HL-60 (cell line): ENCODE data around the gene NCS1.

ENCODE experiments used
- DNase-seq, 2 experiments: peaks; one replicate each; pipeline ENCODE4 v3.0.0-alpha.2; 2010 to 2020; ENCODE audit warnings: low read depth in 1 of 2, low spot score in 1 of 2
- H3K27ac ChIP-seq: fragments of 250-450 bp; sonication (Bioruptor Pico); replicated peaks from 2 replicates; pipeline ENCODE4 v1.5.1; 2020; ENCODE audit warnings: mild to moderate bottlenecking, moderate library complexity
- H3K27me3 ChIP-seq: fragments of 250-450 bp; sonication (Bioruptor Pico); 2 replicates; pipeline ENCODE4 v1.5.1; 2021; ENCODE audit warnings: mild to moderate bottlenecking, moderate library complexity; ENCODE audit not compliant: insufficient read depth, poor library complexity, severe bottlenecking
- H3K4me3 ChIP-seq: replicated peaks from 2 replicates; pipeline ENCODE4 v1.5.1; 2011; ENCODE audit warnings: mild to moderate bottlenecking, control low read depth, low read length; ENCODE audit not compliant: insufficient read depth
- GABPA ChIP-seq: IDR thresholded peaks from 2 replicates; pipeline ENCODE4 v1.6.1; 2012; ENCODE audit warnings: low read depth
- POLR2AphosphoS5 ChIP-seq: IDR thresholded peaks from 2 replicates; pipeline ENCODE4 v1.6.1; 2012; ENCODE audit warnings: low read depth
- SPI1 ChIP-seq: IDR thresholded peaks from 2 replicates; pipeline ENCODE4 v1.6.1; 2012; ENCODE audit warnings: low read depth, mild to moderate bottlenecking, borderline replicate concordance
- TF ChIP-seq, protein P1 (sequence below): IDR thresholded peaks from one replicate; pipeline ENCODE4 v1.5.1; 2011; ENCODE audit warnings: low read length, control low read depth, inconsistent platforms; ENCODE audit not compliant: insufficient read depth
- TF ChIP-seq, protein P2 (sequence below): IDR thresholded peaks from 2 replicates; pipeline ENCODE4 v1.6.1; 2012; ENCODE audit warnings: low read depth; ENCODE audit not compliant: insufficient replicate concordance

Gene NCS1

DNA sequence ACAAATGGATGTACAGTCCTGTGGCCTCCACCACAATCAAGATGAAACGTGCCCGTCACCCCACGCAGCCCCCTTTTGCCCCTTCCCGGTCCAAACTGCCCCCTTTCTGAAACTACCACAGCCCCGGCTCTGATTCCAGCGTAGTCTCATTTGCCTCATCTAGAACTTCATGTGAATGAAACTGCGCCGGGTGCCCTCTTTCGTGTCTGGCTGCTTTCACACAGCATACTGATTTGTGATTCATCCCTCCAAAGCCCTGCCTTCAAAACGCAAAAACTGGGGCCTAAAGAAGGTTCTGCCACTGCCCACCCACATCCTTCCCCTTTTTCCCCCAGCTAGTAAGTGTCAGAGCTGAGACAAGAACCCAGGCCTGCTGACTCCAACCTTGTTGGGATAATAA is 31.5 kb upstream of the NCS1 start:
- no peak overlapping the region for H3K4me3 ChIP-seq
- peak in 1 of 2 experiments; percentile 64 for DNase-seq

DNA sequence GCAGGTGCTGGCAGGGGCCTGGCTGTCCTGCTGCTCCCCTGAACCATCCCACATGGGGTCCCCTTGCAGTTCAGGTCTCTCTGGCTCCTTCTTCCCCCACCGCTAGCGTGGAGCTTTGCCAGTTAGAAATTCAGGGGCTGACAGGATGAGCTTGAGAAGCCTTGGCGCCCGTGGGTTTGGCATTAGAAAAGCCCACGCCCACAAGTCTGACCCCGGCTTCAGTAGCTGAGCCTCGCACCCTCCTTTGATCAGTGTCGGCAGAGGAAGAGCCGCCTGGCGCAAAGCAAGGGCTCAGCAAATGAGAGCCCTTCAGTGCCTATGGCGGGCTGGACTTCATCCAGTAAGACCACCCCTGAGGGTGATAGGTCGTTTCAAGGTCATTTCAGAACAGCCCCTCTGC is 30.1 kb upstream of the NCS1 start:
- Histone ChIP-seq H3K27ac (no peak overlapping the region), H3K27me3 (peaks cover 11% of the 10 kb centered on the region), H3K4me3 (no peak overlapping the region)
- TF ChIP-seq POLR2AphosphoS5, result no peak
- TF ChIP-seq, protein P1, sequence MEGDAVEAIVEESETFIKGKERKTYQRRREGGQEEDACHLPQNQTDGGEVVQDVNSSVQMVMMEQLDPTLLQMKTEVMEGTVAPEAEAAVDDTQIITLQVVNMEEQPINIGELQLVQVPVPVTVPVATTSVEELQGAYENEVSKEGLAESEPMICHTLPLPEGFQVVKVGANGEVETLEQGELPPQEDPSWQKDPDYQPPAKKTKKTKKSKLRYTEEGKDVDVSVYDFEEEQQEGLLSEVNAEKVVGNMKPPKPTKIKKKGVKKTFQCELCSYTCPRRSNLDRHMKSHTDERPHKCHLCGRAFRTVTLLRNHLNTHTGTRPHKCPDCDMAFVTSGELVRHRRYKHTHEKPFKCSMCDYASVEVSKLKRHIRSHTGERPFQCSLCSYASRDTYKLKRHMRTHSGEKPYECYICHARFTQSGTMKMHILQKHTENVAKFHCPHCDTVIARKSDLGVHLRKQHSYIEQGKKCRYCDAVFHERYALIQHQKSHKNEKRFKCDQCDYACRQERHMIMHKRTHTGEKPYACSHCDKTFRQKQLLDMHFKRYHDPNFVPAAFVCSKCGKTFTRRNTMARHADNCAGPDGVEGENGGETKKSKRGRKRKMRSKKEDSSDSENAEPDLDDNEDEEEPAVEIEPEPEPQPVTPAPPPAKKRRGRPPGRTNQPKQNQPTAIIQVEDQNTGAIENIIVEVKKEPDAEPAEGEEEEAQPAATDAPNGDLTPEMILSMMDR, result no peak
- no peak for TF ChIP-seq SPI1
- no peak for TF ChIP-seq GABPA
- TF ChIP-seq, protein P2, sequence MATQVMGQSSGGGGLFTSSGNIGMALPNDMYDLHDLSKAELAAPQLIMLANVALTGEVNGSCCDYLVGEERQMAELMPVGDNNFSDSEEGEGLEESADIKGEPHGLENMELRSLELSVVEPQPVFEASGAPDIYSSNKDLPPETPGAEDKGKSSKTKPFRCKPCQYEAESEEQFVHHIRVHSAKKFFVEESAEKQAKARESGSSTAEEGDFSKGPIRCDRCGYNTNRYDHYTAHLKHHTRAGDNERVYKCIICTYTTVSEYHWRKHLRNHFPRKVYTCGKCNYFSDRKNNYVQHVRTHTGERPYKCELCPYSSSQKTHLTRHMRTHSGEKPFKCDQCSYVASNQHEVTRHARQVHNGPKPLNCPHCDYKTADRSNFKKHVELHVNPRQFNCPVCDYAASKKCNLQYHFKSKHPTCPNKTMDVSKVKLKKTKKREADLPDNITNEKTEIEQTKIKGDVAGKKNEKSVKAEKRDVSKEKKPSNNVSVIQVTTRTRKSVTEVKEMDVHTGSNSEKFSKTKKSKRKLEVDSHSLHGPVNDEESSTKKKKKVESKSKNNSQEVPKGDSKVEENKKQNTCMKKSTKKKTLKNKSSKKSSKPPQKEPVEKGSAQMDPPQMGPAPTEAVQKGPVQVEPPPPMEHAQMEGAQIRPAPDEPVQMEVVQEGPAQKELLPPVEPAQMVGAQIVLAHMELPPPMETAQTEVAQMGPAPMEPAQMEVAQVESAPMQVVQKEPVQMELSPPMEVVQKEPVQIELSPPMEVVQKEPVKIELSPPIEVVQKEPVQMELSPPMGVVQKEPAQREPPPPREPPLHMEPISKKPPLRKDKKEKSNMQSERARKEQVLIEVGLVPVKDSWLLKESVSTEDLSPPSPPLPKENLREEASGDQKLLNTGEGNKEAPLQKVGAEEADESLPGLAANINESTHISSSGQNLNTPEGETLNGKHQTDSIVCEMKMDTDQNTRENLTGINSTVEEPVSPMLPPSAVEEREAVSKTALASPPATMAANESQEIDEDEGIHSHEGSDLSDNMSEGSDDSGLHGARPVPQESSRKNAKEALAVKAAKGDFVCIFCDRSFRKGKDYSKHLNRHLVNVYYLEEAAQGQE, result no peak
- no peak for DNase-seq

More for the DNA sequence above, 31.5 kb upstream of the NCS1 start:
- no peak for TF ChIP-seq GABPA
- no peak for TF ChIP-seq SPI1
- TF ChIP-seq, protein P1, result no peak
- TF ChIP-seq, protein P2, result no peak
- TF ChIP-seq POLR2AphosphoS5, result no peak
- Histone ChIP-seq H3K27ac (no peak overlapping the region), H3K27me3 (peaks cover 11% of the 10 kb centered on the region)

DNA sequence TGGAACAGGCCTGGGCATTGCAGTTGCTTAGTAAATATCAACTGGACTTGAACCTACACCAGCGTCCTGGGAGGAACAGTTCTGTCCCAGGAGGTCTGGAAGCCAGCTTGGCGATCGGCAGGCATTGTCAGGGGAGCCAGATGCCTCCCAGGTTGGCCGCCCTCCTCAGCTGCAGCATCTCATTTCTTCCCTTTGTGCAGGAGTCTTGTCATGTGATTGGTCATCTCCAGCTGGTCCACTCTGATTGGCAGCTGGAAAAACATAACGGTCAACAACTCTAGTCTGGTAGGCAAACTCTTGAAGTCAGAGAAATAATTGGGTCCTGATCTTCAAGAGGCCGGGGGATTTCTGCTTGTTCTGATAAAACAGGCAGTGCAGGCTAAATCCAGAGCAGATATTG is 29.6 kb upstream of the NCS1 start:
- H3K27me3 ChIP-seq, result peaks cover 11% of the 10 kb centered on the region
- no peak overlapping the region for H3K4me3 ChIP-seq
- DNase-seq, result no peak
- H3K27ac ChIP-seq, result no peak overlapping the region
- no peak for TF ChIP-seq SPI1
- no peak for TF ChIP-seq POLR2AphosphoS5
- TF ChIP-seq GABPA, result no peak
- TF ChIP-seq, protein P1, result no peak
- TF ChIP-seq, protein P2, result no peak
